ENCODE measurements around the gene PDE4D. TPM values are rescaled to one million over a fixed set of nuclear protein-coding genes. Genes with fewer than 3 reads are reported as not detected.
A peak's percentile ranks its signal among the peaks of the same experiment; 100 is the strongest.

PDE4D gene
- total RNA-seq, 1 experiment from 2014 or later, result 3.6 TPM

GRCh38 chr5:59016925-59017324, 876.6 kb downstream of the PDE4D start:
- BruUV-seq (replicated peaks), result no TSS peak
- H3K9me3 ChIP-seq (ENCODE audit: low read length), result no peaks in the 10 kb centered on the region
- no peak overlapping the region for H3K4me3 ChIP-seq (ENCODE audit: low read length)
- 0 out of 2 replicates have a peak, but pooled peaks cover 3% of the 10 kb centered on the region for H4K20me1 ChIP-seq (ENCODE audit: low read length)
- no peak for ATAC-seq
- H3K9ac ChIP-seq (ENCODE audit: low read length), result no peak overlapping the region
- H2AFZ ChIP-seq (ENCODE audit: low read length), result no peak overlapping the region
- no peaks in the 10 kb centered on the region for H3K79me2 ChIP-seq (ENCODE audit: low read length)
- H3K9me2 ChIP-seq (replicated peaks; ENCODE audit: low read length), result no peaks in the 10 kb centered on the region
- DNase-seq, result no peak
- no peaks in the 10 kb centered on the region for H3F3A ChIP-seq (ENCODE audit: low read length, unreplicated experiment)
- peaks cover 17% of the 10 kb centered on the region for H3K4me1 ChIP-seq (ENCODE audit: insufficient read depth, low read length)
- no peak overlapping the region for H3K27ac ChIP-seq (ENCODE audit: low read length)
- no peaks in the 10 kb centered on the region for H3K27me3 ChIP-seq (ENCODE audit: low read length)
- TF ChIP-seq EZH2 (IDR thresholded peaks at IDR 0.05; ENCODE audit: low read length, unreplicated experiment), result no peak
- no peak for TF ChIP-seq EZH2phosphoT487 (IDR thresholded peaks at IDR 0.05; ENCODE audit: borderline replicate concordance, low read length)
- no peak for TF ChIP-seq CTCF (conservative IDR thresholded peaks at IDR 0.05; ENCODE audit: low read depth, low read length)
- CTCF ChIA-PET, result no interaction called here
- intact Hi-C loops (cut with micrococcal nuclease), result no loop called here
- H3K36me3 ChIP-seq (ENCODE audit: low read depth, low read length), result no peaks in the 10 kb centered on the region
- no peak overlapping the region for H3K4me2 ChIP-seq (ENCODE audit: low read length)
- POLR2A ChIA-PET (ENCODE audit: unreplicated experiment), result no interaction called here

GRCh38 chr5:59008816-59009473, 884.6 kb downstream of the PDE4D start:
- POLR2A ChIA-PET (ENCODE audit: unreplicated experiment), result no interaction called here
- TF ChIP-seq EZH2 (IDR thresholded peaks at IDR 0.05; ENCODE audit: low read length, unreplicated experiment) (no peak), EZH2phosphoT487 (IDR thresholded peaks at IDR 0.05; ENCODE audit: borderline replicate concordance, low read length) (no peak), CTCF (conservative IDR thresholded peaks at IDR 0.05; ENCODE audit: low read depth, low read length) (no peak)
- Histone ChIP-seq H3K4me2 (ENCODE audit: low read length) (no peak overlapping the region), H3K9me3 (ENCODE audit: low read length) (no peaks in the 10 kb centered on the region), H3K4me1 (ENCODE audit: insufficient read depth, low read length) (no peaks in the 10 kb centered on the region), H3K4me3 (ENCODE audit: low read length) (no peak overlapping the region), H3K27me3 (ENCODE audit: low read length) (no peaks in the 10 kb centered on the region), H2AFZ (ENCODE audit: low read length) (no peak overlapping the region), H3K9ac (ENCODE audit: low read length) (no peak overlapping the region), H3K36me3 (ENCODE audit: low read depth, low read length) (no peaks in the 10 kb centered on the region), H3K9me2 (replicated peaks; ENCODE audit: low read length) (no peaks in the 10 kb centered on the region), H4K20me1 (ENCODE audit: low read length) (no peaks in the 10 kb centered on the region), H3K27ac (ENCODE audit: low read length) (no peak overlapping the region), H3F3A (ENCODE audit: low read length, unreplicated experiment) (no peaks in the 10 kb centered on the region), H3K79me2 (ENCODE audit: low read length) (no peaks in the 10 kb centered on the region)
- ATAC-seq (no peak), DNase-seq (no peak)
- CTCF ChIA-PET, result no interaction called here
- no TSS peak for BruUV-seq (replicated peaks)
- intact Hi-C loops (cut with micrococcal nuclease), result loop anchor here (5.0 kb wide), 1 partner anchor 137 kb away; no protein-coding TSS in a partner anchor

GRCh38 chr5:59007460-59008063, 886.0 kb downstream of the PDE4D start:
- Histone ChIP-seq H3K9ac (ENCODE audit: low read length) (no peak overlapping the region), H3K4me3 (ENCODE audit: low read length) (no peak overlapping the region), H3F3A (ENCODE audit: low read length, unreplicated experiment) (no peaks in the 10 kb centered on the region), H3K36me3 (ENCODE audit: low read depth, low read length) (no peaks in the 10 kb centered on the region), H3K9me3 (ENCODE audit: low read length) (no peaks in the 10 kb centered on the region), H4K20me1 (ENCODE audit: low read length) (no peaks in the 10 kb centered on the region), H3K9me2 (replicated peaks; ENCODE audit: low read length) (no peaks in the 10 kb centered on the region), H3K27ac (ENCODE audit: low read length) (no peak overlapping the region), H3K79me2 (ENCODE audit: low read length) (no peaks in the 10 kb centered on the region), H3K4me2 (ENCODE audit: low read length) (no peak overlapping the region), H2AFZ (ENCODE audit: low read length) (no peak overlapping the region), H3K27me3 (ENCODE audit: low read length) (no peaks in the 10 kb centered on the region), H3K4me1 (ENCODE audit: insufficient read depth, low read length) (no peaks in the 10 kb centered on the region)
- CTCF ChIA-PET, result interaction anchor here (0.8 kb wide), 1 partner anchor 116 kb away, joined by 3 read pairs; no protein-coding TSS in a partner anchor
- no TSS peak for BruUV-seq (replicated peaks)
- POLR2A ChIA-PET (ENCODE audit: unreplicated experiment), result no interaction called here
- no peak; the same call in 1 of the 2 replicates for ATAC-seq
- DNase-seq, result peak; percentile 55
- intact Hi-C loops (cut with micrococcal nuclease), result loop anchor here (1.0 to 5.0 kb wide), 3 partner anchors 116 to 135 kb away; no protein-coding TSS in a partner anchor
- peak; percentile 63 for TF ChIP-seq CTCF (conservative IDR thresholded peaks at IDR 0.05; ENCODE audit: low read depth, low read length)
- no peak for TF ChIP-seq EZH2 (IDR thresholded peaks at IDR 0.05; ENCODE audit: low read length, unreplicated experiment)
